ENCODE measurements around the gene C2orf92.

The C2orf92 gene

GRCh38 chr2:97712693-97713295, 43.3 kb downstream of the C2orf92 start:
- H3K36me3 ChIP-seq (ENCODE audit: insufficient read depth, low read length), result no peaks in the 10 kb centered on the region
- no peaks in the 10 kb centered on the region for H3K9me3 ChIP-seq (ENCODE audit: low read depth, low read length)
- no peak for DNase-seq (ENCODE audit: low read depth, low spot score)
- TF ChIP-seq FOXP2 (optimal IDR thresholded peaks at IDR 0.05; ENCODE audit: control extremely low read depth, extremely low read length, insufficient read depth), result no peak
- TF ChIP-seq EZH2 (IDR thresholded peaks at IDR 0.05), result no peak
- no peak for TF ChIP-seq POLR2AphosphoS5 (IDR thresholded peaks at IDR 0.05; ENCODE audit: borderline replicate concordance, low read depth, low read length)
- no peak overlapping the region for H3K9ac ChIP-seq (ENCODE audit: insufficient read length)
- no peak overlapping the region for H3K27ac ChIP-seq
- H3K4me3 ChIP-seq, result no peak overlapping the region

- Histone ChIP-seq H3K36me3 (ENCODE audit: insufficient read depth, low read length) (no peaks in the 10 kb centered on the region), H3K4me3 (no peak within 1 kb of the TSS), H3K9me3 (ENCODE audit: low read depth, low read length) (no peaks in the 10 kb centered on the region), H3K9ac (ENCODE audit: insufficient read length) (no peak within 1 kb of the TSS), H3K27ac (no peak within 1 kb of the TSS)
- DNase-seq (ENCODE audit: low read depth, low spot score), result no peak
- no peak for TF ChIP-seq FOXP2 (optimal IDR thresholded peaks at IDR 0.05; ENCODE audit: control extremely low read depth, extremely low read length, insufficient read depth)
These were observed 44.0 kb downstream of the C2orf92 start, which contains the start of gene ZAP70 for GRCh38 chr2:97713296-97714083. Gene ZAP70 (plus strand): TSS chr2:97713576. CDS start chr2:97724037, 10,461 bp downstream.

- Histone ChIP-seq H3K4me3 (no peak overlapping the region), H3K27ac (no peak overlapping the region), H3K9me3 (ENCODE audit: low read depth, low read length) (no peaks in the 10 kb centered on the region), H3K9ac (ENCODE audit: insufficient read length) (no peak overlapping the region), H3K36me3 (ENCODE audit: insufficient read depth, low read length) (no peaks in the 10 kb centered on the region)
- TF ChIP-seq FOXP2 (optimal IDR thresholded peaks at IDR 0.05; ENCODE audit: control extremely low read depth, extremely low read length, insufficient read depth) (no peak), POLR2AphosphoS5 (IDR thresholded peaks at IDR 0.05; ENCODE audit: borderline replicate concordance, low read depth, low read length) (no peak), EZH2 (IDR thresholded peaks at IDR 0.05) (no peak)
- DNase-seq (ENCODE audit: low read depth, low spot score), result no peak
These were observed 44.8 kb downstream of the C2orf92 start for GRCh38 chr2:97714084-97714949.

- Histone ChIP-seq H3K9ac (ENCODE audit: insufficient read length) (no peak overlapping the region), H3K36me3 (ENCODE audit: insufficient read depth, low read length) (no peaks in the 10 kb centered on the region), H3K9me3 (ENCODE audit: low read depth, low read length) (no peaks in the 10 kb centered on the region), H3K4me3 (no peak overlapping the region), H3K27ac (no peak overlapping the region)
- no peak for TF ChIP-seq FOXP2 (optimal IDR thresholded peaks at IDR 0.05; ENCODE audit: control extremely low read depth, extremely low read length, insufficient read depth)
- TF ChIP-seq EZH2 (IDR thresholded peaks at IDR 0.05), result no peak
- no peak for TF ChIP-seq POLR2AphosphoS5 (IDR thresholded peaks at IDR 0.05; ENCODE audit: borderline replicate concordance, low read depth, low read length)
- no peak for DNase-seq (ENCODE audit: low read depth, low spot score)
These were observed 45.6 kb downstream of the C2orf92 start for GRCh38 chr2:97714950-97715652.

GRCh38 chr2:97715951-97716694, 46.6 kb downstream of the C2orf92 start:
- no peak for DNase-seq (ENCODE audit: low read depth, low spot score)
- TF ChIP-seq POLR2AphosphoS5 (IDR thresholded peaks at IDR 0.05; ENCODE audit: borderline replicate concordance, low read depth, low read length) (no peak), EZH2 (IDR thresholded peaks at IDR 0.05) (no peak), FOXP2 (optimal IDR thresholded peaks at IDR 0.05; ENCODE audit: control extremely low read depth, extremely low read length, insufficient read depth) (no peak)
- no peak overlapping the region for H3K27ac ChIP-seq
- H3K9me3 ChIP-seq (ENCODE audit: low read depth, low read length), result no peaks in the 10 kb centered on the region
- no peak overlapping the region for H3K4me3 ChIP-seq
- H3K9ac ChIP-seq (ENCODE audit: insufficient read length), result no peak overlapping the region
- H3K36me3 ChIP-seq (ENCODE audit: insufficient read depth, low read length), result no peaks in the 10 kb centered on the region

- Histone ChIP-seq H3K9ac (ENCODE audit: insufficient read length) (no peak overlapping the region), H3K4me3 (no peak overlapping the region), H3K9me3 (ENCODE audit: low read depth, low read length) (no peaks in the 10 kb centered on the region), H3K36me3 (ENCODE audit: insufficient read depth, low read length) (no peaks in the 10 kb centered on the region), H3K27ac (no peak overlapping the region)
- no peak for TF ChIP-seq FOXP2 (optimal IDR thresholded peaks at IDR 0.05; ENCODE audit: control extremely low read depth, extremely low read length, insufficient read depth)
- DNase-seq (ENCODE audit: low read depth, low spot score), result no peak
These were observed 47.4 kb downstream of the C2orf92 start for GRCh38 chr2:97716695-97717612.

GRCh38 chr2:97717613-97717995, 48.1 kb downstream of the C2orf92 start:
- Histone ChIP-seq H3K27ac (no peak overlapping the region), H3K36me3 (ENCODE audit: insufficient read depth, low read length) (no peaks in the 10 kb centered on the region), H3K9ac (ENCODE audit: insufficient read length) (no peak overlapping the region), H3K4me3 (no peak overlapping the region), H3K9me3 (ENCODE audit: low read depth, low read length) (no peaks in the 10 kb centered on the region)
- TF ChIP-seq EZH2 (IDR thresholded peaks at IDR 0.05) (no peak), FOXP2 (optimal IDR thresholded peaks at IDR 0.05; ENCODE audit: control extremely low read depth, extremely low read length, insufficient read depth) (no peak), POLR2AphosphoS5 (IDR thresholded peaks at IDR 0.05; ENCODE audit: borderline replicate concordance, low read depth, low read length) (no peak)
- DNase-seq (ENCODE audit: low read depth, low spot score), result no peak

Measured in SK-N-MC (cell line).